Loucy (cell line): ENCODE results near the gene CALHM4.

Experiments used
- EZH2phosphoT487 ChIP-seq: fragments of 200-600 bp; IDR thresholded peaks from 2 replicates; pipeline ENCODE4 v1.6.1; 2018; ENCODE audit warnings: antibody characterized with exemption, mild to moderate bottlenecking, moderate library complexity, borderline replicate concordance
- TF ChIP-seq, protein P1 (sequence below): fragments of 200-600 bp; sonication (generic); conservative IDR thresholded peaks from 2 replicates; pipeline ENCODE4 v1.5.1; 2014; ENCODE audit warnings: mild to moderate bottlenecking, antibody characterized with exemption, low read length

DNA sequence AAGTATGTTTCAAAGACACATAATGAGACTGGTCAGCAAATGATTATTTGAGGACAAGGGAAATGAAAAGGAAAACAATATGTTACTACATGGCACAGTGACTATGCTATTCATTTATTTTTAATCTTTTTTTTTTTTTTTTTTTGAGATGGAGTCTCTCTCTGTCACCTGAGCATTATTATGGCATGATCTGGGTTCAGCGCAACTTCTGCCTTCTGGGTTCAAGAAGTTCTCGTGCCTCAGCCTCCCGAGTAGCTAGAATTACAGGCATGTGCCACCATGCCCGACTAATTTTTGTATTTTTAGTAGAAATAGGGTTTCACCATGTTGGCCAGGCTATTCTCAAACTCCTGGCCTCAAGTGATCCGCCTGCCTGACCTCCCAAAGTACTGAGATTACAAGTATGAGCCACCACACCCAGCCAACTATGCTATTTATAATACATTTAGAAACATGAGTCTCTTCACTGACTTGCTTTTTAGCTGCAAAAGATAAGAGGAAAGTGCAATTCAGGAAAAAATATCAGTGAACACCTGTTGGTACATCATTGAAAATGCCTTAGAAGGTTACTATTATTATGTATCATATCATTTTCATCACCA, 3.4 kb downstream of the CALHM4 start:
- TF ChIP-seq, protein P1, sequence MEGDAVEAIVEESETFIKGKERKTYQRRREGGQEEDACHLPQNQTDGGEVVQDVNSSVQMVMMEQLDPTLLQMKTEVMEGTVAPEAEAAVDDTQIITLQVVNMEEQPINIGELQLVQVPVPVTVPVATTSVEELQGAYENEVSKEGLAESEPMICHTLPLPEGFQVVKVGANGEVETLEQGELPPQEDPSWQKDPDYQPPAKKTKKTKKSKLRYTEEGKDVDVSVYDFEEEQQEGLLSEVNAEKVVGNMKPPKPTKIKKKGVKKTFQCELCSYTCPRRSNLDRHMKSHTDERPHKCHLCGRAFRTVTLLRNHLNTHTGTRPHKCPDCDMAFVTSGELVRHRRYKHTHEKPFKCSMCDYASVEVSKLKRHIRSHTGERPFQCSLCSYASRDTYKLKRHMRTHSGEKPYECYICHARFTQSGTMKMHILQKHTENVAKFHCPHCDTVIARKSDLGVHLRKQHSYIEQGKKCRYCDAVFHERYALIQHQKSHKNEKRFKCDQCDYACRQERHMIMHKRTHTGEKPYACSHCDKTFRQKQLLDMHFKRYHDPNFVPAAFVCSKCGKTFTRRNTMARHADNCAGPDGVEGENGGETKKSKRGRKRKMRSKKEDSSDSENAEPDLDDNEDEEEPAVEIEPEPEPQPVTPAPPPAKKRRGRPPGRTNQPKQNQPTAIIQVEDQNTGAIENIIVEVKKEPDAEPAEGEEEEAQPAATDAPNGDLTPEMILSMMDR, result no peak
- no peak for TF ChIP-seq EZH2phosphoT487
